ENCODE measurements around the gene TPD52L1.

Gene TPD52L1

GRCh38 chr6:125116170-125116569, 37.4 kb upstream of the TPD52L1 start:
- TF ChIP-seq CTCF (IDR thresholded peaks at IDR 0.05; ENCODE audit: poor library complexity, severe bottlenecking), result no peak
- no peak for ATAC-seq (ENCODE audit: low read depth)
- DNase-seq (ENCODE audit: low spot score), result no peak
- Histone ChIP-seq H3K36me3 (ENCODE audit: low read depth) (no peaks in the 10 kb centered on the region), H3K27ac (ENCODE audit: poor library complexity, severe bottlenecking) (no peak overlapping the region), H3K4me3 (ENCODE audit: severe bottlenecking) (no peak overlapping the region), H3K27me3 (ENCODE audit: insufficient read depth, poor library complexity, severe bottlenecking) (no peaks in the 10 kb centered on the region), H3K4me1 (ENCODE audit: insufficient read depth, poor library complexity, severe bottlenecking) (no peaks in the 10 kb centered on the region), H3K9me3 (ENCODE audit: severe bottlenecking) (peaks cover 4% of the 10 kb centered on the region)

- no peak for TF ChIP-seq CTCF (IDR thresholded peaks at IDR 0.05; ENCODE audit: poor library complexity, severe bottlenecking)
- no peak for ATAC-seq (ENCODE audit: low read depth)
- Histone ChIP-seq H3K36me3 (ENCODE audit: low read depth) (no peaks in the 10 kb centered on the region), H3K27me3 (ENCODE audit: insufficient read depth, poor library complexity, severe bottlenecking) (no peaks in the 10 kb centered on the region), H3K9me3 (ENCODE audit: severe bottlenecking) (no peaks in the 10 kb centered on the region), H3K4me3 (ENCODE audit: severe bottlenecking) (no peak overlapping the region), H3K27ac (ENCODE audit: poor library complexity, severe bottlenecking) (no peak overlapping the region), H3K4me1 (ENCODE audit: insufficient read depth, poor library complexity, severe bottlenecking) (no peaks in the 10 kb centered on the region)
- no peak for DNase-seq (ENCODE audit: low spot score)
Measured at GRCh38 chr6:125116710-125117109, 36.9 kb upstream of the TPD52L1 start.

GRCh38 chr6:125117818-125118217, 35.8 kb upstream of the TPD52L1 start:
- Histone ChIP-seq H3K4me3 (ENCODE audit: severe bottlenecking) (no peak overlapping the region), H3K9me3 (ENCODE audit: severe bottlenecking) (no peaks in the 10 kb centered on the region), H3K4me1 (ENCODE audit: insufficient read depth, poor library complexity, severe bottlenecking) (no peaks in the 10 kb centered on the region), H3K27ac (ENCODE audit: poor library complexity, severe bottlenecking) (no peak overlapping the region), H3K27me3 (ENCODE audit: insufficient read depth, poor library complexity, severe bottlenecking) (no peaks in the 10 kb centered on the region), H3K36me3 (ENCODE audit: low read depth) (no peaks in the 10 kb centered on the region)
- no peak for TF ChIP-seq CTCF (IDR thresholded peaks at IDR 0.05; ENCODE audit: poor library complexity, severe bottlenecking)
- ATAC-seq (ENCODE audit: low read depth) (peak; percentile 58; the same call in 2 of the 3 replicates), DNase-seq (ENCODE audit: low spot score) (no peak)

- no peaks in the 10 kb centered on the region for H3K9me3 ChIP-seq (ENCODE audit: severe bottlenecking)
- no peak for DNase-seq (ENCODE audit: low spot score)
- H3K27ac ChIP-seq (ENCODE audit: poor library complexity, severe bottlenecking), result no peak overlapping the region
- no peak for TF ChIP-seq CTCF (IDR thresholded peaks at IDR 0.05; ENCODE audit: poor library complexity, severe bottlenecking)
- no peak for ATAC-seq (ENCODE audit: low read depth)
- peaks cover 10% of the 10 kb centered on the region for H3K4me1 ChIP-seq (ENCODE audit: insufficient read depth, poor library complexity, severe bottlenecking)
- no peaks in the 10 kb centered on the region for H3K27me3 ChIP-seq (ENCODE audit: insufficient read depth, poor library complexity, severe bottlenecking)
- H3K36me3 ChIP-seq (ENCODE audit: low read depth), result no peaks in the 10 kb centered on the region
- H3K4me3 ChIP-seq (ENCODE audit: severe bottlenecking), result no peak overlapping the region
Measured at GRCh38 chr6:125120054-125120590, 33.5 kb upstream of the TPD52L1 start.

GRCh38 chr6:125121894-125122293, 31.7 kb upstream of the TPD52L1 start:
- H3K36me3 ChIP-seq (ENCODE audit: low read depth), result no peaks in the 10 kb centered on the region
- no peak for TF ChIP-seq CTCF (IDR thresholded peaks at IDR 0.05; ENCODE audit: poor library complexity, severe bottlenecking)
- H3K27me3 ChIP-seq (ENCODE audit: insufficient read depth, poor library complexity, severe bottlenecking), result no peaks in the 10 kb centered on the region
- H3K9me3 ChIP-seq (ENCODE audit: severe bottlenecking), result no peaks in the 10 kb centered on the region
- H3K27ac ChIP-seq (ENCODE audit: poor library complexity, severe bottlenecking), result no peak overlapping the region
- peaks cover 10% of the 10 kb centered on the region for H3K4me1 ChIP-seq (ENCODE audit: insufficient read depth, poor library complexity, severe bottlenecking)
- H3K4me3 ChIP-seq (ENCODE audit: severe bottlenecking), result no peak overlapping the region
- ATAC-seq (ENCODE audit: low read depth), result no peak
- DNase-seq (ENCODE audit: low spot score), result no peak
